ENCODE data around the gene SLC22A1.

The SLC22A1 gene

DNA sequence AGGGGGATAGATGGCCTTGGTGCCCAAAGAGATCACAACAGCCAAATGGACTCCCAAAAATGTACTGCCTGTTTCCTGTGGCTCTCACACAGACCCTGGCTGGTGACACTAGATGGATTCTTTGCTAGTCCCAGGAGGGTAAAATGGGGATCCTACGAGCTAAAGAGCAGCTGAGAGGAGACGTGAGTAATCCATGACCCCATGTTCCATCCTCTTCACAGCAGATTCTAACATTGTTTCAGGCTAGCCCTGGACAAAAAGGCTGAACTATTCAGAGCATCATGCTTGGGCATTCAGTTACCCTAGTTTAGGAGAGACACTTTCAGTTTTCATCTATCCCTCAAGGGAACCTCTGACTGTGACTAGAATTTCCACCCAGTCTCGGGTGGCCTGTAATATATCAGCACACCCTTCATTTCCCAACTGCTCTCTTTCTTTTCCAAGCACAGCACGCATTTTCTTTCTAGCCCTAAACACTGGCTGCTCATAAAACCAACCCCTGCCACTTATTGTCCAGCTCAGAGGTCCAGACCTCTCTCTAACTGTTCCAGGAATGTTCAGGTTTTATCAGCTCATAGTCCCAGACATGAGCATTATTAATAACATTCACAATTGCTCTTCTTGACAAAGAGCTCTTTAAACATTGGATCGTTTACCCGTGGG lies 48.5 kb downstream of the SLC22A1 start:
- no peak for DNase-seq

DNA sequence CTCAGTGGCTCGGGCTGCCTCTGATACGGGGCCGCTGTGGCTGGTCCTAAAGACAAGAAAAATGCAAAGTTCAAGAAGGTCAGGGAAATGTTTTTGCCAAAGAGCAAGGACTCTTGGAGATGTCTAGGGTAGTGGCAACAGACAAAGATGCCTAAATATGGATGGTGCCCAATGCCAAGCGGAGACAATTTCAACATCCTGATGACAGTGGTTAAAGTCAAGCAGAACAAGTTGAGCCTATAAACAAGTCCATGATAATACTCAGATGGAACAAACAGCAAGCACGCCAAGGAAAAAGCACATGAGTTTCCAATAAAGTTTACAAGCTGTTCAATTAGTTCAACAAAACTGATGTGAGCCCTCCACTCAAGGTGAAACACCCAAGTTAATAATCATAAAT lies 51.1 kb downstream of the SLC22A1 start:
- no peak for DNase-seq

DNA sequence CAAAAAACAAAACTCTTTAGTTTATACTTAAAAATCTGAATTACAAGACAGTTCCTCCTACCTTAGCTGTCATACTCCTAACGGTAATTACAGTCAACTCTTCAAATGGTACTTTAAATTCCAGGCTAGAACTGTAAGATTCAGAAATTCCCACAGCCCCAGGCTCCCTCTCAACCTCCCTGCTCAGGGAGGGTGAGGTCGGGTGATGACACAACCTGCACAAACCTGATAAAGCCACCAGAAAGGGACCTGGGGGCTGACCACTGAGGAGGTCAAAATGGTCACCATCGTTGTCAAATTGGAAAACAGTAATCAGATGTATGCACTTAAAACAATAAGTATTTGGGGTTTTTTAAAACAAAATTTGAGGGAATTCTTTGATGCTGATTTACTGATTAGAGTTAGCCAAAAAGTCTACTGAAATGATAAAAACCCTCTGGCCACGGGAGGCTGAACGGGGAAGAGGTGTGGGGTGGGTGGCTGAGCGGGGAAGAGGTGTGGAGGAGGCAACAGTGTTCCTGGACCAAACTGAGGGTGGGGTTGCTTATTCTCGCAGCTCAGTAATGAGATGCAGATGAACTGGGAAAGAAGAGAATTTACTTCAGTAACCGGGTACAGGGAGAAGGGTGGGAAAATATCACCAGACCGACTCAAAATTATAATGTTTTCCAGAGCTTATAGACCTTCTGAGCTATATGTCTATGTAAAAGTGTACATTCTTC lies 52.4 kb downstream of the SLC22A1 start:
- no peak for DNase-seq

DNA sequence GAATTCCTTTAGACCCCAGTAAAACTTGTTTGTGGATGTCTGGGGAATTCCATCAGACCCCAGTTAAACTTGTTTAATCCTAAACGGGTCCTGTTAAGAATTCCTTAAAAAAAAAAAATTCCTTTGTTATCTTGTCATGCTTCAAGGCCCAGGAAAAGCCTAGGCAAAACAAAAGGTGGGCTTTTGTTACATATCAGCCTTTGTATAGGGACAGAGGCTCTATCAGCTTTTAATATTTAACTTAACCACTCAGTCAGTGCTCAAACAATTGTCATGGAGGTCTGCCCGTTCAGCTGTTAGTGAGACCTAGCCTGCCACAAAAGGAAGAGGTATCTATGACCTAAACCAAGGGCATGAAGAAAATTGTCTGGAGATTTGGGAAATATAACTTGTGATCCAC lies 53.1 kb downstream of the SLC22A1 start:
- no peak for DNase-seq

DNA sequence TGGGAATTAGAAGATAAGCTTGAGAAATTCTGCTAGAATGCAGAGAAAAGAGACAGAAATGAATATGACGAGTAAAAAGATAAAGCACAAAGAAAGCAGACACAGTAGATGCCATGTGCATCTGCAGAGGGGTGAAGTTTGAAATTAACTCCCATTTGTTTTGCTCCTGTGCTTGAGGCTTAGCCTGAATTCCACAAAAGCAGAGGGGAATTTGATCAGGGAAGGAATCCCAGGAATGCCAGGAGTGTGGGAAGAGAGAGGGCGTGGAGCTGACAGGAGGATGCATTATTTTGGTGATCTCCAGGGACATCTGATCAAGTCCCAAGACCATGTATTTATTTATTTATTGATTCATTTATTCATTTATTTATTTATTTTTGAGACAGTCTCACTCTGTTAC lies 55.6 kb downstream of the SLC22A1 start:
- DNase-seq, result no peak

DNA sequence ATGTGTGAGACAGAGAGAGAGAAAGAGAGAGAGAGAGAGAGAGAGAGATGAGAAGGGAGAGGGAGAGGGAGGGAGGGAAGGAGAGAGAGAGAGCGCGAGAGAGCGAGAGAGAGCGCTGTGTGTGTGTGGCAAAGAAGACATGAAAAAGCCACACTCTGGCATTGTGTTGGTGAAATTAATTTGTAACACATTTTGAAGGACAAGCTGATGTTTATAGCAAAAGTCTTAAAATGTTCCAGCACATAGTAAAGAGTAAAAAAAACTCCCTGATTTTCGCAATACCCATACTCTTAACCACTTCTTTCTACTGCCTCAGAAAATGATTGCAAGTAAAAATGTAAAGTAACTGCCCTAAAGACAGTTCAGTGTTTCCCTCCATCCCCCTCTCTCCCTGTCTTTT lies 56.7 kb downstream of the SLC22A1 start:
- DNase-seq, result no peak

DNA sequence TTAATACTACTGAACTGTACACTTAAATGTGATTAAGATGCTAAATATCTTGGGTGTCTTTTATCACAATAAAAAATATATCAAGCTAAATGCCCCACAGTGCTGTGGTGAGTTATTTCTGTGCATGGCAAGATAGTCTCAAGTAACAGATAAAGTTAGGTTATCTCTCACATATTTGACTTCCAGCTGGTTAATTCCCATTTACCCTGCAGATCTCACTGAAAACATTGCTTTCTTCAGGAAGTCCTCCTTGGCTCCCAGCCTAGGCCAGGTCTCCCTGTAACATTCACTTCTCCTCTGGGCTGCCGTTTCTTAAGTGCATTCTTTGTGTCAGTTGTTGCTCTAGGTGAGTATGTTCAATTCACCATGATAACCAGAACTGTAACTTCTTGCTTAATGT lies 59.1 kb downstream of the SLC22A1 start:
- DNase-seq, result no peak

DNA sequence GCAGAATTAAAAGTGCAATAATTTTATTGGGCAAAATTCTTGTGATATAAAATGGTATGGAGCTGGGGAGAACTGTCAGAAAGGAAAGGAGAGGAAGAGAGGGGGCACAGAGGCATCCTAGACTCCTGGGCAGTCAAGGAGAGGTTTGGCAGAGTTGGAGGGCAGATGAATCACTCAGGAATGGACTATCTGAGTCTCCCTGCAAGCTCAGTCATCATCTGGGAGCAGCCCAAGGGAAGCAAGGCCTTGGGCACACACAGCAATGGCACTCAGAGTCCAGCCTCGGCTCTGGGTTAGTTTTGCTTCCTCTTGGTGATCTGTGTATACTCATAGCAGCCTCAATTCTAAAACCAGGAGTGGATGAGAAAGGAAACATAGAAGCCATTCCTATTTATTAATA lies 67.2 kb downstream of the SLC22A1 start:
- DNase-seq, result no peak

DNA sequence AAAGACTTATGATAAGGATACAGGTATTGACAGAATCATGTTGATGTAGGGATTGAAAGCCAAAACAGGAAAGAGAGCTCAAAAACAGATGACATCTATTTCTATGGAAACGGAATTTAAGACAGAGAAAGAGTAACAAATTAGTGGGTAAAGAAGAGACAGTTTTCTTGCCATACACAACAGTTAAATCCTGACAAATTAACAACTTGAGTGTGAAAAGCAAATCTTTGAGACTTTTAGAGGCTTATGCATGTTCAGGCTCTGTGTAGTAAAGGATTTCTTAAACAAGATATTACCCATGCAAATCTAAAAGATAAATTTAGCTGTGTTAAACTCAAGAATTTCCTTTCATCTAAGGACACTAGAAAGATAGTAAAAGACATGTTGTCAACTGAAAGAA lies 68.5 kb downstream of the SLC22A1 start:
- no peak for DNase-seq

DNA sequence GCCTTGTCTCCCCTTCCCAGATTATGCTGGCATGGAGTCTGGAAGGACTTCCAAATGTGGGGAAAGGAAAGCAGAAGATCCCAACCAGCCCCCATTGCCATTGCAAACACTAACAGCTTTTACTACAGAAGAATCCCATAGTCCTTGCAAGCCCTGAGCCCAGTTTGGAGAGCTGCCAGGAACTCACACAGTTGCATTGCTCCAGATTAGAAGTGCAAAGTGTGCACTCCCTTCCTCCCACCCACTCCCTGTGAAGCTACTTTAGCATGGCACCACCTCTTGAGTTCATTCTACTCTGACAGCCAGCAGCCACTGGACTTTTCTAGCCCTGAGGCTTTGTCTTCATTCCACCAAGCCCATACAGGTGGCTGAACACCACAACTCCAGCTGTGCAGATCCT lies 69.4 kb downstream of the SLC22A1 start:
- no peak for DNase-seq

DNA sequence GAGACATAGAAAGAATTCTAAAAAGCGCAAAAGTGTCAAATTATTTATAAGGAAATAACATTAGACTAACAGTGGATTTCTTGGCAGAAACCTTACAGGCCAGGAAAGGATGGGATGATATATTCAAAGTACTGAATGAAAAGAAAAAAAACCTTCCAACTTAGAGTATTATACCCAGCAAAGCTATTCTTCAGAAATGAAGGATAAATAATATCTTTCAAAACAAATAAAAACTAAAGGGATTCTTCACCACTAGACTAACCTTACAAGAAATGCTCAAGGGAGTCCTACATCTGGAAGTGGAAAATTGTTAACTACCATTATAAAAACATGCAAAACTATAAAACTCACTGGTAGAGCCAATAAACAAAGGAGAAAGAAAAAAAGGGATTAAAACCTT lies 71.2 kb downstream of the SLC22A1 start:
- no peak for DNase-seq

DNA sequence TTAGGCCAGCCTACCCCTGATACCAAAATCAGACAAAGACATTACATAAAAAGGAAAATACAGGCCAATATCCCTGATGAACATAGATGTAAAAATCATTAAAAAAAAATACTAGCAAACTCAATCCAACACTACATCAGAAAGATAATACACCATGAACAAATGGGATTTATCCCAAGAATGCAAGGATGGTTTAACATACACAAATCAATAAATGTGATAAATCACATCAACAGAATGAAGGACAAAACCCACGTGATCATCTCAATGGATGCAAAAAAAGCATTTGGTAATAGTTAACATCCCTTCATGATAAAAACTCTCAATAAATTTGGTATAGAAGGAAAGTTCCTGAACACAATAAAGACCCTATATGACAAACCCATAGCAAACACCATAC lies 73.2 kb downstream of the SLC22A1 start:
- DNase-seq, result no peak

DNA sequence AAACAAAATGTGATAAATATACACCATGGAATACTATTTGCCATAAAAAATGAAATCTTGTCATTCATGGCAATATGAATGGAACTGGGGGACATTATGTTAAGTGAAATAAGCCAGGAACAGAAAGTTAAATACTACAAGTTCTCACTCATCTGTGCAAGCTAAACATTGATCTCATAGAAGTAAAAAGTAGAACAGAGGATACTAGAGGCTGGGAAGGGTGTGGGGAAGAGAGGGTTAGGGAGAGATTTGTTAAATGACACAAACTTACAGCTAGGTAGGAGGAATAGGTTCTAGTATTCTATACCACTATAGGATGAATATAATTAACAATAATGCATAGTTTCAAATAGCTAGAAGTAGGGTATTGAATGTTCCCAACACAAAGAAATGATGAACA lies 76.0 kb downstream of the SLC22A1 start:
- no peak for DNase-seq

DNA sequence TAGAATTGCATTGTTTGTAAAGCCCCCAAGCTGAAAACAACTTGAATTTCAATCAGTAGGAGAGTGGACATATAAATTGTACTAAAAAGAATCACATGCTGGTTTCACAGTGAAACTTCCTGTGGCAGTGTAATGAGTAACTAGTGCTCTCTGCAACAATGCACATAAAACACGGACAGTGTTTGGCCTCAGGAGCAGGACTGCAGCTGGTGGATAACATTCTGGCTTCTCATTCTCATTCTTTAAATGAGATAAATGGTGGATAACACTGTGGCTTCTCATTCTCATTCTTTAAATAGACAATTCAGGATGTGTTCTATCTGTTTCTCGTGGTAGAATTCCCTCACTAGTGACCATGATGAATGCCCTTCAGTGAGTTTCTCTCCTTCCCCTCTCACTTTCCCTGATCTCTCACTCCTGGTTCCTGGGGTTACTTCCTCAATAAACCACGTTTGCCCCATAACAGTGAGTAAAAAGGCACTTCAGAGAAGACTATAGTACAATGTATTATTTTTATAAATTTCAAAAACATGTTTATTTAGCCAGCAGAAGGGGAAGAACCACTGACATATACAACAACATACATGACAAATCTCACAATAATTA lies 77.1 kb downstream of the SLC22A1 start:
- no peak for DNase-seq

DNA sequence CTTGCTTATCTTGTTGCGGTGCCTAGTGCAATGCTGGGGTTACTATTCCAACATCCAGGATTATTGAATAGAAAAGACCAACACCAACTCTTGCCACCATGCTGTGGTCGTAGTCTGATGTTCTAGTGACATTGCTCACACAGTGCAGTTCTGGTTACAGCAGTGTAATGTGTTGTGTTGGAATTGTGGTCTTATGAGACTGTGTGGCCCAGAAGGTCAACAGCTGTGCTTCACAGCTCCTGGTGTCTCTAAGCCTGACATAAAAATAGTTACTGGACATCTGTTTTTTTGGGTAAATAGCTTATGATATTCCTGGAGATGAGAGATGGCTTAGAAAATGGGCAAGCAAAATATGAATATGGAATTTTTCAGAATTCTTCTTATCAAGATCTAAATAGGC lies 79.4 kb downstream of the SLC22A1 start:
- no peak for DNase-seq

DNA sequence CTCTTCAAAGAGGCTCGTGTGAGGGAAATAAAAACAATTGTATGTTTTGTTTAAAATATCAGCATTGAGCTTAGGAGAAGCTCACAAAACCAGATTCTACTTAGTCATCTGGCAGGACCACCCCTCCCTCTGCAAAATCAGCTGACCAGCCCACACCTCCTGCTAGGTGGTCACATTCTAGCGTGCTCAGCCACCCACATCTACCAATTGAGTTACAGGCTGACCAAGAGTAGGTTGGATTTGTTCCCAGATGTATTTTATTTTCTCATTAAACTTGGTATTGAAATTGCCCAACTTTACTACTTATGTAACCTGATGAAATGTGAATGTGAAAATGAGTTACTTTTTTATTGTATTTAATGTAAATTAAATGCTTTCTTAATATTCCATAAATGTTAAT lies 80.8 kb downstream of the SLC22A1 start:
- no peak for DNase-seq

DNA sequence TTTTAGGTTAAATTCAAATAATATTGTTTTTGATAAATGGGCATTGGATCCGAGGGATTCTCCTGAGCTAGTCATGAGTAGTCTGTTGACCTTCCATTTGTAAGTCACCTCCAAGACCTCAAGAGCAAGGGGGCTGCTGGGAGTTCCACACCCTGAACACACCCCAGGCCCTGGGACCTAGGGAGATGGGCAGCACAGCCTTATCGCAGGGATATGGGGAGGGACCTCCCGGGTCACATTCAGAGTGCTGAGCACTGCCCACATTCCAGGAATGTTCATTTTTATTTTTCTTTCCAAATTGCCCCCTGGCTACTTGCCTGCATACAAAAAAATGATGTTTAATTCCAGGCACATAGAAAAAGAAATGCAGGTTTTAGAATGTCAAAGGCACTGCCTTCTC lies 81.5 kb downstream of the SLC22A1 start:
- DNase-seq, result no peak

DNA sequence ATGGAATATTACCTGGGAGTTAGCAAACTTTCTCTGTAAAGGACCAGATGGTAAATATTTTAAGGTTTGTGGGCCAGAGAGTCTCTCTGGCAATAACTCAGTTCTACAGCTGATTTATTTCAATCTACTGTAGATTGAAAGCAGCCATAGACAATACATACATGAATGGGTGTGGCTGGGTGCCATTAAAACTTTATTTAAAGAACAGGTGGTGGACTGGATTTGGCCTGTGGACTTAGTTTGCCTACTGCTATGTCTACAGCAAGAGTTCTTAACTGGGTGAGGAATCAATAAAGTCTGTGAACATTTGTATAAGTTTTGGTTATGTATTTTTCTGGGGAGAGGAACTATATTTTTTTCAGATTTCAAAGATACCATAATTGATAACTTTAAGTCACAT lies 81.9 kb downstream of the SLC22A1 start:
- DNase-seq, result no peak

DNA sequence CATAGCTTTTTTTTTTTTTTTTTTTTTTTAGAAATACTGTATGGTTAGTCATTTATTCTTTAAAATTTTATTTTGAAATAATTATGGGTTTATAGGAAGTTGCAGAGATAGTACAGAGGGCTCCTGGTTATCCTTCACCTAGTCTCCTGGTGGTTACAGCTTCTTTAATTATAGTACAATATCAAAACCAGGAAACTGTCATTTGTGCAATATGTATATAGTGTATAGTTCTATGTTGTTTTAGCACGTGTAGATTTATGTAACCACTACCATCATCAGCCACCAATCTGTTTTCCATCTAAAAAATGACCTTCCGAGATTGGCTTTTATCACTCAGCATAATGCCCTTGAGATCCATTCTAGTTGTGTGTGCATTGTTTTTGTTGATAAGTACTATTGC lies 82.3 kb downstream of the SLC22A1 start:
- DNase-seq, result no peak

DNA sequence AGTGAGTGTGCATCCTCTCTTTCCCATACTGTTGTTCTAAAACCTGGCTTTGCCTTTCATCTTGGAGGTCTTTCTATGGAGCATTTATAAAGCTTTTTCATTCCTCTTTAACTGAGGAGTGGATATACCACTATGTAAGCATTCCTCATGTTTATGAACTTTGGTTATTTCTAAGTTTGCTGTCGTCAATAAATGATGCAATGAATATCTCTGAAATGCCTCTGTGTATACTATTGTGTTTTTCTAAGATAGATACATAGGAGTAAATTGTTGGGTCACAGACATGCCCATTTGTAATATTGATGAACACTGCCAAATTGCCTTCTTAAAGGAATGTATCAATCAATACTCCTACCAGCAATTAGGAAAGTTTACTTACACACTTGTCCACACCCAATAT lies 83.1 kb downstream of the SLC22A1 start:
- DNase-seq, result no peak

DNA sequence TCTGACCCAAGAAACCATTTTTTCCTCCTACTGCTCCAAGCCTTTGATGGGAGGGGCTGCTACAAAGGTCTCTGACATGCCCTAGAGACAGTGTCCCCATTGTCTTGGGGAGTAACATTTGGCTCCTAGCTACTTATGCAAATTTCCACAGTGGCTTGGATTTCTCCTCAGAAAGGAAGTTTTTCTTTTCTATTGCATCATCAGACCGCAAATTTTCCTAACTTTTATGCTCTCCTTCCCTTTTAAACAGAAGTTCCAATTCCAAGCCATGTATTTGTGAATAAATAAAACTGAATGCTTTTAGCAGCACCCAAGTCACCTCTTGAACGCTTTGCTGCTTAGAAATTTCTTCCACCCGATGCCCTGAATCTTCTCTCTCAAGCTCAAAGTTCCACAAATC lies 86.0 kb downstream of the SLC22A1 start:
- no peak for DNase-seq
